Measurements from ENCODE around the gene VPS52.

Gene VPS52

DNA sequence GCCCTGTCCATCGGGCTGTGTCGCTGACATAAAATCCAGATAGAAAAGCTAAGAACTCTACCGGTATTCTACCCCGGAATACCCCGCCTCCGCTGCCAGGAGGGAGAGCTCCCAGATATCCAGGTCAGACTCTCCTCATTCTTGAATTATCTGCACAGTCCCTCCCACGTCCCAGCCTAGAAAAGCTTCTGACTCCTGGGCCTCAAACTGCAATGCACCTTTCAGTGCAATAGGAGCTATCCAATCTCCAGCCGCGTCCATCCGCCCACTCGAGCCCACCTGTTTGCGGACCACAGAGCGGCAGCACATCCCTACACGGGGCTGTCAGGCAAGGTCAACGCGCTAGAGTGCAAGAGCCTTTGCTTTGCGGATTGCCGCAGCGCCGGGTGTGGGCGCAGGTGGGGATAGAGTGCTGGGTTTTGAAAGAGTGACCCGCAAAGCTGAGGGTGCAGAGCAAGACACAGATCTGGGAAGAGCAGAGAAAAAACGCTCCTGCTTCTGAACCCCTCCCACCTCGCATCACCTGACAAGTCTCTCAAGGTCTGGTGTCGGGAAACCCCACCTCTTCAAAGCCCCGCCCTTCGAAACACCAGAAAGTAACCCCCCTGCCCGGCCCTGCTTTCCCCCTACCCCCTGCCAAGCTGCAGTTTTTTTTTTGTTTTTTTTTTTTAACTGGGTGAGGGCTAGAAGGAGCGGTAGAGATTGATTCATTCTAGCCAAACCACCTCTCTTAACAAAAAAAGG, 40.9 kb upstream of the VPS52 start:
- Histone ChIP-seq H3K36me3 (peaks cover 36% of the 10 kb centered on the region), H3K27ac (peak overlapping the region; percentile 100), H3K9me3 (no peaks in the 10 kb centered on the region), H3K4me1 (ENCODE audit: control insufficient read depth in 1 of 2, insufficient read depth in 1 of 2, low read depth in 1 of 2, low read length in 1 of 2) (peaks cover 50 to 57% of the 10 kb centered on the region in 2 experiments), H3K27me3 (no peaks in the 10 kb centered on the region), H3K4me3 (ENCODE audit: low read depth in 1 of 2, low read length in 1 of 2) (peak overlapping the region; percentile 91 to 92)
- TF ChIP-seq, protein P1, sequence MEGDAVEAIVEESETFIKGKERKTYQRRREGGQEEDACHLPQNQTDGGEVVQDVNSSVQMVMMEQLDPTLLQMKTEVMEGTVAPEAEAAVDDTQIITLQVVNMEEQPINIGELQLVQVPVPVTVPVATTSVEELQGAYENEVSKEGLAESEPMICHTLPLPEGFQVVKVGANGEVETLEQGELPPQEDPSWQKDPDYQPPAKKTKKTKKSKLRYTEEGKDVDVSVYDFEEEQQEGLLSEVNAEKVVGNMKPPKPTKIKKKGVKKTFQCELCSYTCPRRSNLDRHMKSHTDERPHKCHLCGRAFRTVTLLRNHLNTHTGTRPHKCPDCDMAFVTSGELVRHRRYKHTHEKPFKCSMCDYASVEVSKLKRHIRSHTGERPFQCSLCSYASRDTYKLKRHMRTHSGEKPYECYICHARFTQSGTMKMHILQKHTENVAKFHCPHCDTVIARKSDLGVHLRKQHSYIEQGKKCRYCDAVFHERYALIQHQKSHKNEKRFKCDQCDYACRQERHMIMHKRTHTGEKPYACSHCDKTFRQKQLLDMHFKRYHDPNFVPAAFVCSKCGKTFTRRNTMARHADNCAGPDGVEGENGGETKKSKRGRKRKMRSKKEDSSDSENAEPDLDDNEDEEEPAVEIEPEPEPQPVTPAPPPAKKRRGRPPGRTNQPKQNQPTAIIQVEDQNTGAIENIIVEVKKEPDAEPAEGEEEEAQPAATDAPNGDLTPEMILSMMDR (IDR thresholded peaks at IDR 0.05), result no peak

DNA sequence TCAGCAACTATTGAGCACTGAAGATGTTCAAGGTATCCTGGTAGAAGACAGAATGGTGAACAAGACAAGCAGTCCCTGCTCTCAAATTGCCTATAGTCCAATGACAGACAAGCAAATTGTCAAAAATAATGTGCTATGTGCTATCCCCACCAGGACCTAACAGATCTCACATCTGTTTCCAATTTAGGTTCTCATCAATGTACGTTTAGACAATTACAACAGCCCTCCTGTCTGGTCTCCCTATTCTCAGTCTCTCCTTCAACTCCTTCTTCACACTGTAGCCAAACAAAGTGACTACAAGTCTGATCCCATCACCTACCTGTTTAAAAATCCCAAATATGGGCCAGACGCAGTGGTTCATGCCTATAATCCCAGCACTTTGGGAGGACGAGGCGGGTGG, 34.7 kb upstream of the VPS52 start:
- Histone ChIP-seq H3K4me3 (ENCODE audit: low read depth in 1 of 2, low read length in 1 of 2) (no peak overlapping the region), H3K36me3 (peaks cover 81% of the 10 kb centered on the region), H3K9me3 (no peaks in the 10 kb centered on the region), H3K4me1 (ENCODE audit: control insufficient read depth in 1 of 2, insufficient read depth in 1 of 2, low read depth in 1 of 2, low read length in 1 of 2) (peaks cover 18 to 20% of the 10 kb centered on the region in 2 experiments), H3K27ac (peak overlapping the region; percentile 57), H3K27me3 (no peaks in the 10 kb centered on the region)
- TF ChIP-seq, protein P1 (IDR thresholded peaks at IDR 0.05), result no peak

DNA sequence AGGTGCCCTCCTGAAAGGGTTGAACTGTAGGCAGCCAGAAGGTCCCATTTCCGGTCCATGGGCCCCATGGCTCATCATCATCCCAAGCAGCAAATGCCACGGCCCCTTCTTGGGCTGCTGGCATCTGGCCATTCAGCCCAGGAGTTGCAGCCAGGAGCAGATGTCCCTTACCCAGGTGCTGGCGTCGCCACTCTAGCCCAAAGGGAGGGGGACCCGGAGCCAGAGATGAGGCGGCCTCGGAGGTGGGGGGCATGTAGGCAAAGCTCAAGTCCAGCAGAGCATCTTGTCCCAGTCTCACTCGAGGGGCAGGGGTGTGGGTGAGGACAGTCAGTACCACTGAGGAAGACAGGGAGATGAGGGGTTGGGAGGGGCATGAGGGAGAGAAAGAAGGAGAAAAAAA, 33.4 kb upstream of the VPS52 start:
- Histone ChIP-seq H3K4me1 (ENCODE audit: control insufficient read depth in 1 of 2, insufficient read depth in 1 of 2, low read depth in 1 of 2, low read length in 1 of 2) (peaks cover 15 to 25% of the 10 kb centered on the region in 2 experiments), H3K36me3 (peaks cover 80% of the 10 kb centered on the region), H3K27ac (peak overlapping the region; percentile 57), H3K27me3 (no peaks in the 10 kb centered on the region), H3K4me3 (ENCODE audit: low read depth in 1 of 2, low read length in 1 of 2) (no peak overlapping the region), H3K9me3 (no peaks in the 10 kb centered on the region)
- TF ChIP-seq, protein P1 (IDR thresholded peaks at IDR 0.05), result no peak

DNA sequence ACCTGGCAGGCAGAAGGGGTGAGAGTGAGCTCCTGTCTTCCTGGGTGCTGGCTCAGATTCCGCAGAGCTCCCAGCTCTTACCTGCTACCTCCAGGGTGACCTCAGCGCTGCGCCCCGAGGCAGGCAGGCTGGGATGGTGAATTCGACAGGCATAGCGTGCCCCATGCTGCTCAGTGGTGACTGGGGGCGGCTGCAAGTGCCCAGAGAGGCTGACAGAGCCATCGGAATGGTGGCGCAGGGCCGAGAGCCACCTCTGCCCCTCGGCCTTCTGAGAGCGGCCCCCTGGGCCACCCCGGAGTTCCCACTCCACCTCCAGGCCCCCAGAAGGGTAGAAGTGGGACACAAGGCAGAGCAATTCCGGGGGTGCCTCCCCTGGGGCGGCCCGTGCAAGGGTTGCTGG, 32.5 kb upstream of the VPS52 start:
- TF ChIP-seq, protein P1 (IDR thresholded peaks at IDR 0.05), result no peak
- no peaks in the 10 kb centered on the region for H3K9me3 ChIP-seq
- peak overlapping the region; percentile 46 for H3K27ac ChIP-seq
- H3K4me1 ChIP-seq (ENCODE audit: control insufficient read depth in 1 of 2, insufficient read depth in 1 of 2, low read depth in 1 of 2, low read length in 1 of 2), result peaks cover 21 to 31% of the 10 kb centered on the region in 2 experiments
- H3K4me3 ChIP-seq (ENCODE audit: low read depth in 1 of 2, low read length in 1 of 2), result no peak overlapping the region
- no peaks in the 10 kb centered on the region for H3K27me3 ChIP-seq
- peaks cover 78% of the 10 kb centered on the region for H3K36me3 ChIP-seq

DNA sequence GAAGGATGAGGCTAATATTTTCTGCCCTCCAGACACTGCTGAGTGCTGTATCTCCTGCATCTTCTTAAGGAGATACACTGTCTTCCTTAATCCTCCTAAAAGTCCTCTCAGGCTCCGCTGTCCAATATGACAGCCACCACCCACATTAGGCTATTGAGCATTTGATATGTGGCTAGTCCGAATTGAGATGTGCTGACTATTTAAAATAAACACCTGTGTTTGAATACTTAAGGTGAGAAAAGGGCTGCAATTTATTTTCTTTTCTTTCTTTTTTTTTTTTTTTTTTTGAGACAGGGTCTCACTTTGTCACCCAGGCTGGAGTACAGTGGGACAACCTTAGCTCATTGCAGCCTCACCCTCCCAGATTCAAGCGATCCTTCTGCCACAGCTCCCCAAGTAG, 30.2 kb upstream of the VPS52 start:
- peak overlapping the region; percentile 32 for H3K27ac ChIP-seq
- no peaks in the 10 kb centered on the region for H3K27me3 ChIP-seq
- no peak overlapping the region for H3K4me3 ChIP-seq (ENCODE audit: low read depth in 1 of 2, low read length in 1 of 2)
- H3K9me3 ChIP-seq, result no peaks in the 10 kb centered on the region
- TF ChIP-seq, protein P1 (IDR thresholded peaks at IDR 0.05), result no peak
- peaks cover 73% of the 10 kb centered on the region for H3K36me3 ChIP-seq
- peaks cover 31 to 44% of the 10 kb centered on the region in 2 experiments for H3K4me1 ChIP-seq (ENCODE audit: control insufficient read depth in 1 of 2, insufficient read depth in 1 of 2, low read depth in 1 of 2, low read length in 1 of 2)

Data from neutrophil (primary cell).